Osteoblast (primary cell): Measurements from ENCODE around the gene TNNI3K. TPM values are rescaled to one million over a fixed set of nuclear protein-coding genes. Genes with fewer than 3 reads are reported as not detected.
A peak's percentile ranks its signal among the peaks of the same experiment; 100 is the strongest.

Source experiments
- DNase-seq: peaks from one replicate; pipeline ENCODE4 v3.0.0; 2011; ENCODE audit warnings: low spot score, mixed read lengths; ENCODE audit not compliant: insufficient read length; ENCODE audit errors: missing footprints
- H2AFZ ChIP-seq: 2 replicates; pipeline ENCODE4 v1.6.0; 2011; ENCODE audit warnings: mild to moderate bottlenecking, low read length
- H3K27ac ChIP-seq: 2 replicates; pipeline ENCODE4 v1.5.1; 2011; ENCODE audit warnings: mild to moderate bottlenecking, low read depth, low read length, moderate library complexity
- H3K27me3 ChIP-seq: 2 replicates; pipeline ENCODE4 v1.6.0; 2012; ENCODE audit warnings: mild to moderate bottlenecking, control low read depth, inconsistent platforms, low read length, moderate library complexity; ENCODE audit not compliant: insufficient read depth
- H3K36me3 ChIP-seq: 2 replicates; pipeline ENCODE4 v1.5.1; 2011; ENCODE audit warnings: mild to moderate bottlenecking, low read length, control low read depth, moderate library complexity; ENCODE audit not compliant: insufficient read depth
- H3K4me1 ChIP-seq: 2 replicates; pipeline ENCODE4 v1.5.1; 2011; ENCODE audit warnings: mild to moderate bottlenecking, low read length, control low read depth, moderate library complexity; ENCODE audit not compliant: insufficient read depth
- H3K4me2 ChIP-seq: 2 replicates; pipeline ENCODE4 v1.6.0; 2011; ENCODE audit warnings: mild to moderate bottlenecking, low read length; ENCODE audit not compliant: insufficient read depth
- H3K4me3 ChIP-seq: fragments of 200-600 bp; sonication (generic); 3 replicates; pipeline ENCODE4 v1.5.1; 2012; ENCODE audit warnings: mild to moderate bottlenecking, low read length, inconsistent platforms; ENCODE audit not compliant: insufficient read depth
- H3K79me2 ChIP-seq: 2 replicates; pipeline ENCODE4 v1.6.0; 2012; ENCODE audit warnings: mild to moderate bottlenecking, low read length, control low read depth, inconsistent platforms; ENCODE audit not compliant: insufficient read depth
- H3K9me3 ChIP-seq: 2 replicates; pipeline ENCODE4 v1.5.1; 2011; ENCODE audit warnings: low read depth, low read length, control low read depth
- H4K20me1 ChIP-seq: 2 replicates; pipeline ENCODE4 v1.6.0; 2012; ENCODE audit warnings: mild to moderate bottlenecking, low read length, control low read depth; ENCODE audit not compliant: insufficient read depth
- total RNA-seq: library from RNA; depleted of rRNA; stranded (reverse); fragments of >200 nt; gene quantifications from 2 replicates; pipeline ENCODE4 v1.2.3, GENCODE V29; 2012
- TF ChIP-seq, protein P1 (sequence below): IDR thresholded peaks from 2 replicates; pipeline ENCODE4 v1.5.1; 2011; ENCODE audit warnings: mild to moderate bottlenecking, low read depth, low read length, moderate library complexity; ENCODE audit errors: extremely low read depth

Gene TNNI3K
- total RNA-seq, 1 donor, result 0.72 TPM

DNA sequence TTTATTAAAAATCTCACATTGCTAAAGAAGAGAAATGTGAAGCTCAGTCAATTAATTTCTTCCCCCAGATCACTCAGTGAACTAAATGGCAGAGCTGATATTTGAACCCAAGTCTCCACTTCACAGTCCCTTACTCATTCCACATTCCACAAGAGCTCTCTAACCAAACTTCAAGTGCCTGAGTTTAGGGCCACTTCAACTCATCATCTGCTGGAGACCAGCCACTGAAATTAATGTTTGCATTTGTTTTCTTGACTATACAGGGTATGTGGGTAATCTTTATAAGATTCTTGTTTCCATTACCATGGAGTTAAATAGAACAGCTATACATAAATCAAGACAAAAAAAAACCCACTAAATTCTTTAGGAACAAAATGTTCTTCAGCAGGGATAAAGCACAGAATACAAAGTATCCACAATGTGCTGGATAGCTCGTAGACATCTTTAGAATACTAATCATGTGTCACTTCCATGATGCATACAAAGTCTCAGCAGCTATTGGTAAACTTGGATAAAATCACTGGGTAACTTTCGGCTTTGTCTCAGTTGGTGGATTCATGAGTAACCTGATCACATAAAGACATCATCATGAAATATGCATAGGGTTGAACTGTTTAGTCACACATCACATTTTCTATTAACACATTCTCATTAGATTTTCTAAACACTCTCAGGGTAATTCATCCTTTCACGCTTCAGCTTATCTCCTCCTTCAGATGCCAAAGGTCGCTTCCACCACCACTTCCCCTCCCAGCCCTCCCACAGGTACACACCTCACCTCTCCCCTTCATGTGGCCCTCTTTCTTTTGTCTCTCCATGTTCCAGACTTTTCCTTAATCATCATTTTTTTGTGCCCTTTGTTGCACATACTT, 187.5 kb downstream of the TNNI3K start:
- Histone ChIP-seq H4K20me1 (no peaks in the 10 kb centered on the region), H3K36me3 (no peaks in the 10 kb centered on the region), H3K27ac (no peak overlapping the region), H3K4me2 (no peak overlapping the region), H3K9me3 (no peaks in the 10 kb centered on the region), H3K79me2 (no peaks in the 10 kb centered on the region), H3K4me1 (no peaks in the 10 kb centered on the region), H2AFZ (no peak overlapping the region), H3K4me3 (no peak overlapping the region), H3K27me3 (no peaks in the 10 kb centered on the region)
- DNase-seq, result no peak
- TF ChIP-seq, protein P1, sequence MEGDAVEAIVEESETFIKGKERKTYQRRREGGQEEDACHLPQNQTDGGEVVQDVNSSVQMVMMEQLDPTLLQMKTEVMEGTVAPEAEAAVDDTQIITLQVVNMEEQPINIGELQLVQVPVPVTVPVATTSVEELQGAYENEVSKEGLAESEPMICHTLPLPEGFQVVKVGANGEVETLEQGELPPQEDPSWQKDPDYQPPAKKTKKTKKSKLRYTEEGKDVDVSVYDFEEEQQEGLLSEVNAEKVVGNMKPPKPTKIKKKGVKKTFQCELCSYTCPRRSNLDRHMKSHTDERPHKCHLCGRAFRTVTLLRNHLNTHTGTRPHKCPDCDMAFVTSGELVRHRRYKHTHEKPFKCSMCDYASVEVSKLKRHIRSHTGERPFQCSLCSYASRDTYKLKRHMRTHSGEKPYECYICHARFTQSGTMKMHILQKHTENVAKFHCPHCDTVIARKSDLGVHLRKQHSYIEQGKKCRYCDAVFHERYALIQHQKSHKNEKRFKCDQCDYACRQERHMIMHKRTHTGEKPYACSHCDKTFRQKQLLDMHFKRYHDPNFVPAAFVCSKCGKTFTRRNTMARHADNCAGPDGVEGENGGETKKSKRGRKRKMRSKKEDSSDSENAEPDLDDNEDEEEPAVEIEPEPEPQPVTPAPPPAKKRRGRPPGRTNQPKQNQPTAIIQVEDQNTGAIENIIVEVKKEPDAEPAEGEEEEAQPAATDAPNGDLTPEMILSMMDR, result no peak

DNA sequence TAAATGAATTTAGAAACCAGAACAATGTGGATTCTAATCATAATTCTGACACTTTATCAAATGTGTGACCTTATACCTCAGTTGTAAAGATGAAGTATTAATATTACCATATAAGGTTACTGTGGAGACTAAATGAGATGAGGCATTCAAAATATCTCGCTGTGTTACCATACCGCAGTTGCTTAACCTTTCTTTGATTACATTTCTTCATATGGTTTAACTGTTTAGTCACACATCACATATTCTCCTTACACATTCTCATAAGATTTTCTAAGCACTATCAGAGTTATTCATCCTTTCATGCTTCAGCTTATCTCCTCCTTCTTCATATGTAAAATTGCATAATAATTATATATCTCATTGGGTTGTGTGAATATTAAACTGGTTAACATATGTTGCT, 188.3 kb downstream of the TNNI3K start:
- no peak for DNase-seq
- Histone ChIP-seq H3K27me3 (no peaks in the 10 kb centered on the region), H3K9me3 (no peaks in the 10 kb centered on the region), H3K4me2 (no peak overlapping the region), H3K79me2 (no peaks in the 10 kb centered on the region), H3K4me3 (no peak overlapping the region), H2AFZ (no peak overlapping the region), H3K4me1 (no peaks in the 10 kb centered on the region), H4K20me1 (no peaks in the 10 kb centered on the region), H3K27ac (no peak overlapping the region), H3K36me3 (no peaks in the 10 kb centered on the region)
- TF ChIP-seq, protein P1, result no peak

DNA sequence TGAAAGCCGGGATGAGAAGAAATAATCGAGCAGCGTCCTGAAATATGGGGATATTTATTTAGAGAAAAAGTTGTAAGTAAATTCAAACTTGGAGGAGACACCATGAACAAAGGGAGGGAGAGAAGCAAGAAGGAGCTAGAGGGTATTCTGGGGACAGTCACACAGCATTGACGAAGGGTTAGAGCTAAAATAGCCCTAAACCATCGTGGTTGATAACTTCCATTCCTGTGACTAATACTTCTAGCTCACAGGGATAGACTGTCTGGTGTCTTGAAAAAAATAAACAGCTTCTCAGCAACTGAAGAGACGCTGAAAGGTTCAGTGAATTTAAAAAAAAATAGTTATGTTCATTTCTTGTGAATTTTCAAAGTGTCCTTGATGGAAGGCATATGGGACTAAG, 190.5 kb downstream of the TNNI3K start:
- H3K4me3 ChIP-seq, result no peak overlapping the region

More for the DNA sequence above, 190.5 kb downstream of the TNNI3K start:
- Histone ChIP-seq H3K27me3 (no peaks in the 10 kb centered on the region), H3K79me2 (no peaks in the 10 kb centered on the region), H3K4me1 (no peaks in the 10 kb centered on the region), H3K4me2 (peak overlapping the region; percentile 17), H3K9me3 (no peaks in the 10 kb centered on the region), H2AFZ (no peak overlapping the region), H3K27ac (no peak overlapping the region), H4K20me1 (no peaks in the 10 kb centered on the region), H3K36me3 (no peaks in the 10 kb centered on the region)
- TF ChIP-seq, protein P1, result no peak
- DNase-seq, result no peak
